ENCODE measurements around the gene ABRAXAS1.
"Not testable (repeated sequence)": the region's sequence is repeated elsewhere in the genome, so short reads cannot be mapped to it uniquely, and the experiment has no call there.

The ABRAXAS1 gene

DNA sequence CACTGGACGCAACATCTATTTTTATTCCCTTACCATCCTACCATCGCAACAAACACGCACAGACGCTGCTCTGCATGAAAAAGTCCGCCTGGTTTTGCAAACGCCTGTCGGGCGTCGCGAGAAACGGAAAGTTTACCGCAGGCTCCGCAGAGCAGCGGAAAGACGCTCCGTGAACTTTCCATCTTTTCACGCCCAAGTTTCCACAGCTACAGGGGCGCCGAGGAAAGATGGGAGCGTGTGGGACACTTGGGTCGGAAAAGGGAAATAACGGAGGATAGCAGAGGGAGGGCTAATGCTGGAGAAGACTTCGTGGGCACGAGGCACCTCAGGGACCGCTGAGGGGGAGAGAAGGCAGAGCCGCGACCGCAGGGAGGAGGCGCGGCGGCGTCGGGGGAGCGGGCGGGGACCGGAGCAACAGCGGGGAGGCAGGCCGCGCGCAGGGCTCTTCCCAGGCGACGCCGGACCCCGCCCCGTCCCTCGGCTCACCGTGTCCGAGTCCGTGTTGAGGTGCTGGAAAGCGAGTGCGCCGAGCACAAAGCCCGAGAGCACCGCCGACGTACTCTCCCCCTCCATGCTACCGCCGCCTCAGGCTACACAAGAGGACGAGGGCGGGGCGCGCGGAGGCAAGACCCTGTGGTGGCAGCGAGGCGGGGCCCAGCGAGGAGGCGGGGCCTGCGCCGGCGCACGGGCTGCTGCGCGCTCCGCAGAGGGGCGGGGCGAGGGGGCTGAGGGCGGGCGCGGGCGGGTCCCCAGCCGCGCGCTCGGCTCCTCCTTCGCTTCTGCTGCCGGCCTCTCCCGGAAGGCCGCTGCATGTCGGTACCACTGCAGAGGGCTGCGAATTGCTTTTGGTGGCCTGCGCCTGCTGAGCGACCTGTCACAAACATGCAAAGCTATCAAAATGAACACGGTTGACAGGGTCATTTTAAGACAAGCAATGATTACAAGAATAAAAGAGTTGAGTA lies at the start of gene ABRAXAS1:
Gene ABRAXAS1, minus strand, starts transcription at position 601 of the 962 bp plus-strand sequence. Its CDS starts 28 bp downstream, at position 573.
- peak; percentile 83 for DNase-seq (ENCODE audit: low read depth)

DNA sequence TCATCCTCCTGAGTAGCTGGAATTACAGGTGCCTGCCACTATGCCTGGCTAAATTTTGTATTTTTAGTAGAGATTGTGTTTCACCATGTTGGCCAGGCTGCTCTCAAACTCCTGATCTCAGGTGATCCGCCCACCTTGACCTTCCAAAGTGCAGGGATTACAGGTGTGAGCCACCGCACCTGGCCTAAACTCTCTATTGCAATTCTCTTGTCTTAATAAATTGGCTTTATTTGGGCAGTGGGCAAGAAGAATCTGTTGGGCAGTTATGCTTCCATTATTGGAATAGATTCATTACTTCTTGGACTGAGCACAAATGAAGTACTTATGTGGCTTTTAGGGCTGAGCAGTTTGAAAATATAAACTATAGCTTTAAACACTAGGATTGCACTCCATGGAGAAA lies 42.8 kb upstream of the ABRAXAS1 start:
- DNase-seq (ENCODE audit: low read depth), result no peak

DNA sequence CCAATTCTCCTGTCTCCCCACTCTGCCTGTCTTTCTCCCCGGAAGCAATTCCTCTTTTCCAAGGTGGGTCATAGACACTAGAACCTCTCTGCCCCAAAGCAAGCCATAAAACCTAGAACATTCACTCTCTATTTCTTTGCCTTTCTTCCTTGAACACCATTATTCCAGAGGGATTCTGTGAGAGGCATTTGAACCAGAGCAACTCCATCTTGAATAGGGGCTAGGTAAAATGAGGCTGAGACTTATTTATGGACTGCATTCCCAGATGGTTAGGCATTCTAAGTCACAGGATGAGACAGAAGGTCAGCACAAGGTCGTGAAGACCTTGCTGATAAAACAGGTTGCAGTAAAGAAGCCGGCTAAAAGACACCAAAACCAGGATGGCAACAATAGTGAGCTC lies 37.3 kb upstream of the ABRAXAS1 start:
- DNase-seq (ENCODE audit: low read depth), result no peak

DNA sequence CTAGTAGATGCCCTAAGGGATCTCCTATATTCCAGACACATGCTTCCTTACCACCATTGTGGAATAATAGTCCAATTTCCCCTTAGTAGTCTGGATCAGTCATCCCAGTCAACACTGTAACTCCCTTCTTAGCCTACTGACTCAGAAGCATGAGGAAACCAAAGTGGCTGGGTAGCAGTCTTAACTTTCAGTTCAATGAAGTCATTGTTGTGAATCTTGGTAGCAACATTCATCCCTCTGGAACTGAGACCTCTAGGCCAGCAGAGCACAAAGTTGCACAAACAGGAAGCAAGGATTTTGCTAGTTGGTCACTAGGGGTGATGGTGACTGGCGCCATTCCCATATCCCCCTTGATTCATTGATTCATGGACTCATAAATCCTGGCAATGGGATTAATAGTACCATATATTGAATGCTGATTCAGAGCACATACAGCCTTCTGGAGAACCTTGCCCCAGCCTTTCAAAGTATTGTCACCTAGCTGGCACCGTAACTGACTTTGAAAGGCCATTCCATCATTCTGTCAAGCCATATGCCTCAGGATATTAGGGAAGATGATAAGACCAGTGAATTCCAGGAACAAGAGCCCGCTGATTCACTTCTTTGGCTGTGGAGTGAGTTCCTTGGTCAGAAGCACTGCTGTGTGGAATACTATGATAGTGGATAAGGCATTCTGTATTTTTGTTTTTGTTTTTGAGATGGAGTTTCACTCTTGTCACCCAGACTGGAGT lies 31.3 kb upstream of the ABRAXAS1 start:
- peak; percentile 80 for DNase-seq (ENCODE audit: low read depth)

DNA sequence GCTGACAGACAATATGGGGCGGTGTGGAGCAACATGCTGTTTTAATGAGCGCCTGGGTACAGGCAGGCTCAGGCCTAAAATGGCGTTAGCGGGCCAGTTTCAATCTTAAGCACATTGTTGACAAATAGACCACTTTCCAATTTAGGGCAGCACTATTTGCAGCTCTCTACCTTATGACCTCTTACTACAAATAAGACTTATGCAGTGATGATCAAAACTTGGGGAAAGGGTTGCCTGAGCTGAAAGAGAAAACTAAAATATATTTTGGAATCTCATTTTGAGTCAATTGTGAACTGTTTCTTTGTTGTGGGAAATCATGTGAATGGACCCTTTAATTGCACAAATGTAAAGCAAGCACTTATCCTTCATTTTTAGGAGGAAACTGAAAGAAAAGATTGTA lies 25.5 kb upstream of the ABRAXAS1 start:
- no peak for DNase-seq (ENCODE audit: low read depth)

DNA sequence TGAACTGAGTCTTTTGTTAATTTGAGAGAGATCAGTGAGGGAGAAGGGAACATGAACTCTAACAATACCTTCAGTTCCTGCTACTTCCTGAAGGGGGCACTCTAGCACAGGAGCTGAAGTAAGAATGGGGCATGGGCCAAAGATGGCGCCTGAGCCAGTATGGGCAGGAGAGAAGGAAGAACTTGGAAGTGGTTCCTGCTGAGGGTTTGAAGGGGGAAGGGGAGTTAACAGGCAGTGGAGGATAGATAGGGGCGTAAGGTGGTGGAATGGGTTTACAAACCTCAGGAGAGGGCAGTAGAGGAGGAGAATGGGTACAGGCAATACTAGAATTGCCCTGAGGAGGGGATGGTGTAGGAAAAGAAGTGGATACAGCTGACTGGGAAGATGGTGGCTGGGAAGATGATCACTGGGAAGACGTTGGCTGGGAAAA lies 24.3 kb upstream of the ABRAXAS1 start:
- DNase-seq (ENCODE audit: low read depth), result not testable (repeated sequence)

DNA sequence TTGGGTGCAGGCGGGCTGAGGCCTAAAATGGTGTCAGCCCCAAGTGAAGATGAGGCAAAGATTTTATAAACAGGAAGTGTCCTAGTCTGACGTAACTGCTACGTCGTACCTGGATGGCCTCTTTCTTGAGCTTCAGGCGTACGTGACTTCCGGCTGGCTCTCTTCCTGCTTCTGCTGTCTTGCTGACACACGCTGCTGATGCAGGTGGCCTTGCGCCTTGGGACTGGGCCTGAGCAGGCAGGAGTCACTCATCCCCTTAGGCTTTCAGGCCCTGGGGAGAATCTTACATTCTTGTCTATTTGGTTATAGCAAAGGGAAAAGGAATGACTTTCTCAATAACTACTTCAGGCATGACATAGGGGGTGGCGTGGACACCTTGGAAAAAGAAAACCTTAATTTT lies 20.1 kb upstream of the ABRAXAS1 start:
- no peak for DNase-seq (ENCODE audit: low read depth)

DNA sequence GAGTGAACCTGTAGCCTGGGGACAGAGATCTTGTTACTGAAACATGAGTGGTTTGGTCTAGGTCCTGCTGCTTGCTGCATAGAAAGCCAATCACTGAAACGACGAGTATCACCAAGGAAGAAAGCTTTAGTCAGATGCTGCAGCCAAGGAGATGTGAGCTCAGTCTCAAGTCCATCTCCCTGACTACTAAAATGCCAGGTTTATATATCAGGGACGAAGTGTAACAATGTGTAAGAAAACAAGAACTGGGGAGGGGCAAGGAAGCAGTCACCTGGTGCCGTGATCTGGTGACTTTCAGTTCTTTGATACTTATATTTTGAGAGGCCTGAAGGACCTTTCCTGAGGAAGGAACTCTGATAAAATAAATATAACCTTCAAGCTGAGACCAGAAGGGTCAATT lies 19.6 kb upstream of the ABRAXAS1 start:
- no peak for DNase-seq (ENCODE audit: low read depth)

DNA sequence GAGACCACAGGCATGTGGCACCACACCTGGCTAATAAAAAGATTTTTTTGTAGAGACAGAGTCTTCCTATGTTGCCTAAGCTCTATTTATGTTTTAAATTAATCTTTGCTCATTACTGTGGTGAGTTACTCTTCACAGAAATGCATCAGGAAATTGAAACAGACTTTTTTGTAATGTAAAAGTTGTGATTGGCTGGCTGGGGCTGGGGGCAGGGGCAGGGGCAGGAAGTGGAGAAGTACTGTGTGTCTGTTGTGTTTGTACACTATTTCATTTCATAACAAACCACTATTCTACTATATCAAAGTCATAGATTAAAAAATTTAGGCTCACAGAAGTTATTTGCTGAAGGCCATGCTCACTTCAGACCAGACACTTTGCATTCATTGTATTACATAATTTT lies 19.1 kb upstream of the ABRAXAS1 start:
- no peak for DNase-seq (ENCODE audit: low read depth)

DNA sequence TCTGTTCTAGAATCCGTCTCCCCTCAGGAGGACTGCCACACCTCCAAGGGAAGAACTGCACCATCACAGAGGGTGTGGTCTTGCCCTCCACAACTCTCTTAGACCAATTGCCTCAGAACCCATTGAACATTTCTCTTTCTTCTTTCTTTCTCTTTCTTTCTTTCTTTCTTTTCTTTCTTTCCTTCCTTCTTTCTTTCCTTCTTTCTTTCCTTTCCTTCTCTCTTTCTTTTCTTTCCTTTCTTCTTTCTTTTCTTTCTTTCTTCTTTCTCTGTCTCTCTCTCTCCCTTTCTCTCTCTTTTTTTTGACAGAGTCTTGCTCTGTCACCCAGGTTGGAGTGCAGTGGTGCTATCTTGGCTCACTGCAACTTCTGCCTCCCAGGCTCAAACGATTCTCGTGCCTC lies 16.8 kb upstream of the ABRAXAS1 start:
- DNase-seq (ENCODE audit: low read depth), result not testable (repeated sequence)

DNA sequence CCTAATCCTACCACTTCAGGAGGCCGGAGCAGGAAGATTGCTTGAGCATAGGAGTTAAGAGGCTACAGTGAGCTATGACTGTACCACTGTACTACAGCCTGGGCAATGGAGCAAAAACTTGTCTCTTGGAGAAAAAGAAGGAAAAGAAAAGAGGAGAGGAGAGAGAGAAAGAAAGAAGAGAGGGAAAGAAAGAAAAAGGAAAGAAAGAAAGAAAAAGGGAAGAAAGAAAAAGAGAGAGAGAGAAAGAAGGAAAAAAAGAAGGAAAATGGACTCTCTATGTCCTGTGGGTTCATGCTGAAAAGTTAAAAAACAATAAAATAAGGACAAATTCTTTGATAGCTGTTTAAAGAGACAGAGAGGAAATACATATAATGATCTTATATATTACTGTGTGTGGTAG lies 13.3 kb upstream of the ABRAXAS1 start:
- no peak for DNase-seq (ENCODE audit: low read depth)

DNA sequence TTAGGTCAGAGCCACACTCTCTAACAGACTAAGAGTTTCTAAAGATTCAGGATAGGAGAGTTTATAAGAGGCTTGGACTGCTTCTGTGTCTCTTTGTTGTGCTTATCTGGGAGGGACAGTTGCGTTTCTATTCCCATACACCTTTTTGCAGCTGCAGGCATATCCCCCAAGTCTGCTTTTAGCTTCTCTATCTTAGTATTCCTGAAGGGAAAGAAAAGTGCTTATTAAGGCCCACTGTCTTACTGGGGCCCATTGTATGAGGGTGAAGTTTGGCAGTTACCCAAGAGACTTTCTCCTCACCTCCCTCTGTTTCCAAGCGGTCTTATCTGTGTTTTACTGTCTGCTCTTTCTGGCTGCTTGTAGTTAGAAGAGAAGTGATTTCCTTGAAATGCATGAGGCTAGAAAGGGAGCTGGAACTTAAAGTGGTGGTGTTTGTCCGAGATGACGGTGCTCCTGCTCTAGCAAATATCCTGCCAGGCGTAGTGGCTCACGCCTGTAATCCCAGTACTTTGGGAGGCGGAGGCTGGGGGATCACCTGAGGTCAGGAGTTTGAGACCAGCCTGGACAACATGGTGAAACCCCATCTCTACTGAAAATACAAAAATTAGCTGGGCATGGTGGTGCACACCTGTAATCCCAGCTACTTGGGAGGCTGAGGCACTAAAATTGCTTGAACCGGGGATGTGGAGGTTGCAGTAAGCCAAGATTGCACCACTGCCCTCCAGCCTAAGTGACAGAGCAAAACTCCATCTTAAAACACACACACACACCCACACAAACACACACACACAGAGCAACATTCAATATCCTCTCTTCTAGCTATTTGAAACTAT lies 11.4 kb upstream of the ABRAXAS1 start:
- not testable (repeated sequence) for DNase-seq (ENCODE audit: low read depth)

DNA sequence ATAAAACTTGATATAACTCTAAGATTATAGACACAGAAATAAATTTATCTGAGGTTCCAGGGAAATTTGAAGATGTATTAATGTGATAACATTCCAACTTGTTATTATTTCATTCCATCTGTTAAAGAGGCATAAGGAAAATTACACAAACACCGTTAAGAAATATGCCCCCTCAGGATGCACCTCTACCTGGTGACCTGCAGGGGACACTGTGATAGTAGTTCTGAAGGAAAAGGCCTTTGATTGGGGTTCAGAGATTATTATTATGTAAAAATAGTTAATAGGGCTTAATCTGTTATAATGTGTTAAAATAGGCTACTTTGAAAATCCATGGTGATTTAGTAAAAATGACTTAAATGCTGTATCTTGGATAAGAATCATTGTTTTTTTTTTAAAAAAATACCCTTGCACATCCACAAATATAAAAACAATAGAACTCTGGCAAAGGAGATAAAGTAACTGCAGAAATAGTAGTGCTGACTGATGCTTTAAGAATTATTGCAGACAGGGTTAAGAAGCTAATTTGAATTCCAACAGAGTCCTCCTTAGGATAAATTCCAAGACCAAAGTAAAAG lies 6.1 kb upstream of the ABRAXAS1 start:
- no peak for DNase-seq (ENCODE audit: low read depth)

DNA sequence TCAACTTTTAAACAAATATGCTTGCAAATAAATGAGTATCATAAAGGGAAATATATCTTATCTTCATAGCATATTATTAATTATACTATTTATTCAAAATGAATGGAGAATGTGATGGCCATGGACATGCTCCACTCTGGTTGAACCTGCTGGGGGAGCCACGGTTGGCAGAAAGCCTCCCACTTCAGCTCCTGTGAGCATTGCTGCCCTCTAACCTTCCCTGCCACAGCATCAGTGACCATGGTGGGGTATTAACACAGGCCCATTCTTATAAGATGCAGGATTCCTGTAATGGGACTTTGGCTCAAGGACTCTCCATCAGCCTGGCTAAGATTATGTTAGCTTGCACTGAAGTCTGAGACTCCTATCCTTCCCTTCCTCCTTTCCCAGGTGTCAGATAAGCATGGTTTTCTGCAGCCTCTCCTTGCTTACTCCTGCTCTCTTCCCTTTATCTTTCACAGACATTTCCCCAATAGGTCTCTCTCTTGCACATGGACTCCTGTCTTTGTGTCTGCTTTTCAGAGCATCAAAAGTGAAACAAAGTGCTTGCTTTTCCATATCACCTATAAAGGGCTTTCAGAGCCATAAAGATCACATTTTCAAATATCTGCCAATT lies 4.9 kb upstream of the ABRAXAS1 start:
- no peak for DNase-seq (ENCODE audit: low read depth)

DNA sequence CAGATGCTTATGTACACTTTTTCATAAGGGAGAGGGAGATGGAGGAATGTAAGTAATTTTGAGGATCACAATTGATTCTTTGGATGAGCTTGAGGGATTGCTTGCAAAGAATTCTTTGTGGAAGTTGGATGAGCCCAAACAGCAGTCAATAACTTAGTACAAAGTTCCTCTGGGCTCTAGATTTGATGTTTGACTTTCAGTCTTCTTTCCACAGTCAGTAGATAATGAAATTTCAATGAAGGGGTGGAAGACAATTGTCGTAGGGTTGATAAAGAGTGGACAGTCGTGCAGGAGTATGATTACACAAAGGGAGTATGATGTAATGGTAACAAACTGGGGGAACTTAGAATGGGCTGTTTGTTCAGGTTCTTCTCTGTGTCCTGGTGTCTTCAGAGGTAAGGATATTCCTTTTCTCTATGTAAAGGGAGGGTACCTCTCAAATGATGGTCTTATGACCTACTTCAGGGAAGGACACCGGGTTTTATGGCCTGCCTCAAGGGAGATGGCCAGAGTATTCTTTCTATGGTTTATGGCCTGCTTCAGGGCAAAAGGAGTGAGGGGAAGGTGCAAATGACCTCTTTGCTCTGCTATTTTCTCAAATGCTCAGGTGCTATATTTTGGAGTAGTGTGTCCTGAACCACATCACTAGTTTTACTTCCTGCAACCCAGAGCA lies 1.7 kb upstream of the ABRAXAS1 start:
- no peak for DNase-seq (ENCODE audit: low read depth)

DNA sequence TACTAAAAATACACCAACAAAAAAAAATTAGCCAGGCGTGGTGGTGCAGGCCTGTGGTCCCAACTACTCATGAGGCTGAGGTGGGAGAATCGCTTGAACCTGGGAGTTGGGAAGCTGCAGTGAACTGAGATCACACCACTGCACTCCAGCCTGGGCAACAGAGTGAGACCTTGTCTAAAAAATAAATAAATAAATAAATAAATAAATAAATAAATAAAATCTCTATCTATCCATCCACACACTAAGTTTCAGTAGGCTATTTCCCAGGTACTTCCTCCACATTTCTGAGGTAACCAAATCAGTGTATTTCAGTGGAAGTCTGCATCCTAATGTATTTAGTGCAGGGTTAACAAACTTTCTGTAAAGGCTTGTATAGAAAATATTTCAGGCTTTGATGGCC lies 10.9 kb downstream of the ABRAXAS1 start:
- DNase-seq (ENCODE audit: low read depth), result no peak

DNA sequence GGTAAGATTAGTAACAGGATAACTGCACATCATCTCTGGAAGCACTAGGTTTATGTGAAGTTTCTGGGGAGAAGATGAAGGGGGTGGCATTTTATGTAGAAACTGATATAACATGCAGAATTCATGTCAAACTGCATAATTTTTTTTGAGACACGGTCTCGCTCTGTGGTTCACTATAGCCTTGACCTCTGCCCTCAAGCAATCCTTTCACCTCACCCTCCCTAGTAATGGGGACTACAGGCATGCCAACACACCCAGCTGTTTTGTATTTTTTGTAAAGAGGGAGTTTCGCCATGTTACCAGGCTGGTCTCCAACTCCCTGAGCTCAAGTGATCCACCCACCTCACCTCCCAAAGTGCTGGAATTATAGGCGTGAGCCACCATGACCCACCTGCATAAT lies 11.5 kb downstream of the ABRAXAS1 start:
- DNase-seq (ENCODE audit: low read depth), result no peak

DNA sequence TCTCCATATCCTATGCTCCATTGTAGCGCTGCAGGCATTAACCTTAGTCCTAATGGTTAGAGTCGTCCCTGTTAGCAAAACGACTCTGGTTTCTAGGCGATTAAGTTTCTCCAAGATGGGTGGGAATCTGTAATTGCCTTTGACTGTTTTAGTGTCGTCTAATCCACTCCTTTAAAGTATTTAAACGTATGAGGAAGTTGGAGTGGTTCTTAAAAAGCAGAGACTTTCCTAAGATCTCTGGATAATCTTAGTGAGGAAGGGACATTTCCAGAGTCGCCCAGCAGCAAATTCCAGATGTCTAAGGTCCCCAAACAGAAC lies 28.8 kb downstream of the ABRAXAS1 start:
- DNase-seq (ENCODE audit: low read depth), result no peak

DNA sequence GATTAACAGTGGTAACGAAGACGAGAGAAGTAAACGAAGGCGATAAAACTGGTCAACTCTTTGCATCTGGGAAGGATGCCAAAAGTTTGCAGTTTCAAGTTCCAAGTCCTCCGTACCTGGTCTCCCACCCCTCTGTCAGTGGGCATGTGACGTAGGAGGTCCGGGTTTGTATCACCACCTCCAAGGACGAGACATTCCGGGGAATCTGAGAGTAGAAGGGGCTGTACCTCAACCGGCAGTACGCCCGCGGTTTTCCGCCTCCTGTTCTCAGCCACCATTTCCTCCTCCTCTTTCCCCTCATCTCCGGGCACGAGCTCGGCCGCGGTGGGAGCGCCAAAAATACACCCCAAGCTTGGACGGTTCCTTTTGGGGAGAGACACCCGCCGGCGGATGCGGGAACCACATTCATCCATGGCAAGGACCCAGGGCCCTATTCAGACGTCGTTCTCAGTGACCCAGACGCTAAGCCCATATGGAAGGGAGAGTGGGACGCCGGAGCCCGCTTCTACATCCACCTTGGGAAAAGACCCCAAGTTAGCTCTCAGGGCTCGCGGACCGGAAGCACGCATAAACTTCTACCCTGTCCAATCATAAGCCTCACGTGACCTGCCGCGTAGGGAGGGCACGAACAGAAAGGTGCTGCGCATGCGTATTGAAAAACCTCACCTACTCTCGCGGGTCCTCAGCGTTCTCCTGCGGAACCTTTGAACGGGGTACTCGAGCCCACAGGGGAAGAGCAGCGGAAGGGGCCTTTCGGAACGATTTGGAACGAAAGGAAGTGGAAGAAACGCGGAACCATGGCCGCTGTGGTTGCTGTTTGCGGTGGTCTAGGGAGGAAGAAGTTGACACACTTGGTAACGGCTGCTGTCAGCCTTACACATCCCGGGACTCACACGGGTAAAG lies 29.4 kb downstream of the ABRAXAS1 start, which contains the start of the genes HELQ and MRPS18C:
Gene HELQ, minus strand, starts transcription at position 543 of the 903 bp plus-strand sequence. Its CDS starts 130 bp downstream, at position 413.
Gene MRPS18C, plus strand, starts transcription at position 778 of the 903 bp plus-strand sequence. Its CDS starts 20 bp downstream, at position 798.
- peak; percentile 98 for DNase-seq (ENCODE audit: low read depth)

DNA sequence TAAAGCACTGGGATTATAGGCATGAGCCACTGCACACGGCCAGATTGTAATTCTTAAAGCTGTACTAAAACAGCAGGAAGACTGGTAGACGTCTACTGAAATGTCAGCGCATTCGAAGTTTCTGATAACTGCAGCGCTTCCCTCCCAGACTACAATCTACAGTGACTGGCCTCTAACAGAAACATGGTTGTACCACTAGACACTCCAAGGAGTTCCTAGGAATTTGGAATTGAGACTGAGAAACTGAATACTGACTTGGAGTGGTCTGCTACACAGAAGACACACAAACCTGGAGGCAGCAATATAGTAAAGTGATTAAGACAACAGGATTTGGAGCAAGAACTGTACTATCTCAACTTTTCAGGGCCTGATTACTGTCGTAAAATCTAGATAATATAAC lies 30.2 kb downstream of the ABRAXAS1 start:
- DNase-seq (ENCODE audit: low read depth), result peak; percentile 1
